ENCODE data around the gene ZFYVE27.
"Not testable (repeated sequence)": the region's sequence is repeated elsewhere in the genome, so short reads cannot be mapped to it uniquely, and the experiment has no call there.

Gene ZFYVE27, protein sequence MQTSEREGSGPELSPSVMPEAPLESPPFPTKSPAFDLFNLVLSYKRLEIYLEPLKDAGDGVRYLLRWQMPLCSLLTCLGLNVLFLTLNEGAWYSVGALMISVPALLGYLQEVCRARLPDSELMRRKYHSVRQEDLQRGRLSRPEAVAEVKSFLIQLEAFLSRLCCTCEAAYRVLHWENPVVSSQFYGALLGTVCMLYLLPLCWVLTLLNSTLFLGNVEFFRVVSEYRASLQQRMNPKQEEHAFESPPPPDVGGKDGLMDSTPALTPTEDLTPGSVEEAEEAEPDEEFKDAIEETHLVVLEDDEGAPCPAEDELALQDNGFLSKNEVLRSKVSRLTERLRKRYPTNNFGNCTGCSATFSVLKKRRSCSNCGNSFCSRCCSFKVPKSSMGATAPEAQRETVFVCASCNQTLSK

DNA sequence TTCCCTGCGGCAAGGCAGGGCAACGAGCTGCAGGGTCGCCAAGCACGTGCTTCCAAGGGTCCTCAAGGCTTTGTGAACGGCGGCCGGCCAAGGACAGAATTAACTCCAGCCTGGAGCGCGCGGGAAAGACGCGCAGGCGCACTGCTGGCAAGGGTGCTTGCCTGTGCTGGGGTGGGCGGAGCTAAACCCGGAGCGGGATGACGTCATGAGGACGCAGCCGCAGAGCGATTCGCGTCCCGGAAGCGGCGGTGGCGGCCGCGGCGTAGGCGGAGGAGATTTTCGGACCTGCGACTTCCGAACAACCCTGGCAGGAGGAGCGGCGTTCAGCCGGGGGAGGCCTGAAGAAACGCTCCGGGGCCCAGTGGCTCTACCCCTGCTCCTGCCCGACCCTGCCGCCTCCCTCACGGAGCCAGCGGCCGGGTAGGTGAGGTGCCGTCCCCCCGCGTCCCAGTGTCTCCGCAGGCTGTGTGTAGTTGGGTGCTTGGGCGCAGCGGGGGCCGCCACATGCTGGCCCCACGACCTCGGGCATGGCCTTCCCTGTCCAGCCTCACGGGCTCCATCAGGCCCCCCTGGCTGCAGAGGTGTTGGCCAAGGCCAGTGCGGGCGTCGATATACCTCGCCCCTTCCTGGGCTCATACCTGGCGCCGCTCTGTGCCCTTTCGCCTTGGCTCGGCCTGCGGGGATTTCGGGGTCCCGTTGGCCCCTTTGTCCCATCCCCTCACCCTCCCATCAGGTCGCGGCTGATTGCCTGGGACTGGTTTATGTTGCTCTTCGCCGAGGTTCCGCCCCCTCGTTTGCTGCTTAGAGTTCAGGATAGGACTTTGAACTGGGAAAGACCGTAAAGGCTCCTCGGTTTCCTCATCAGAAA, at the start of gene ZFYVE27:
ZFYVE27 (plus strand) TSS at position 227 of the 868 bp plus-strand sequence. CDS start 1,350 bp downstream, outside the sequence.
- DNase-seq, result peak; percentile 98

- DNase-seq, result no peak
Measured at GRCh38 chr10:97687785-97688781, 48.8 kb upstream of the ZFYVE27 start.

- DNase-seq, result no peak
Measured at GRCh38 chr10:97689559-97690020, 47.3 kb upstream of the ZFYVE27 start.

DNA sequence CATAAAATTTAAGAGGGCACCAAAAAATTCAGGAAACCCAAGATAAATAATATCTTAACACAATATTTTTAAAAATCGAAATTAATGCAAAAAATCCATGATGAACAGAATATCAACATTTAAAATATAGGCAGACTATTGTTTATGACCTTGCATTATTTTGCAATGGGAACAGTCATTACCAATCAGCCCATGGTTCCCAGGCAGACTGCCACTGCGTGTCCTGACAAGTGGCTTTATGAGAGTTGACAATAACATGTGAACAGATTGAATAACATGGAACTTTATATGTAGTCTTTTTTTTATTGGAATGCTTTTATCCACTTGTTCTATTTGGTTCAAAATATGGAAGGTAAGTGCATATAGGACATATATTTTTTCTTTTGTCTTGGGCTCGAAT, 46.8 kb upstream of the ZFYVE27 start:
- no peak for DNase-seq

DNA sequence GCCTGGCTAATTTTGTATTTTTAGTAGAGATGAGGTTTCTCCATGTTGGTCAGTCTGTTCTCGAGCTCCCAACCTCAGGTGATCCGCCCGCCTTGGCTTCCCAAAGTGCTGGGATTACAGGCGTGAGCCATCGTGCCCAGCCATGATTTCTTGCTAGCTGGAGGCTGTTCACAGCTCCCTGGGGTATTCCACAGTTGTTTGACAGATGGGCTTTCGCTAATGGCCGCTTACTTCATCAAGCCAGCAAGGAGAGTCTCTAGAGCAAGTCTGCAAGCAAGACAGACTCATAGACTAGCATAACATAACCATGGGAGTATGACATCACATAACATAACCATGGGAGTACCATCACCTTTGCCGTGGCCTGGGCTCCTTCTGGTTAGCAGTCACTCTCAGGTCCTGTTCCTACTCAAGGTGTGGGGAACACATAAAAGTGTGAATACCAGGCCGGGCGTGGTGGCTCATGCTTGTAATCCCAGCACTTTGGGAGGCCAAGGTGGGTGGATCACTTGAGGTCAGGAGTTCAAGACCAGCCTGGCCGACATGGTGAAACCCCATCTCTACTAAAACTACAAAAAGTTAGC, 38.8 kb upstream of the ZFYVE27 start:
- not testable (repeated sequence) for DNase-seq

GRCh38 chr10:97701438-97702069, 35.4 kb upstream of the ZFYVE27 start:
- peak; percentile 68 for DNase-seq

DNA sequence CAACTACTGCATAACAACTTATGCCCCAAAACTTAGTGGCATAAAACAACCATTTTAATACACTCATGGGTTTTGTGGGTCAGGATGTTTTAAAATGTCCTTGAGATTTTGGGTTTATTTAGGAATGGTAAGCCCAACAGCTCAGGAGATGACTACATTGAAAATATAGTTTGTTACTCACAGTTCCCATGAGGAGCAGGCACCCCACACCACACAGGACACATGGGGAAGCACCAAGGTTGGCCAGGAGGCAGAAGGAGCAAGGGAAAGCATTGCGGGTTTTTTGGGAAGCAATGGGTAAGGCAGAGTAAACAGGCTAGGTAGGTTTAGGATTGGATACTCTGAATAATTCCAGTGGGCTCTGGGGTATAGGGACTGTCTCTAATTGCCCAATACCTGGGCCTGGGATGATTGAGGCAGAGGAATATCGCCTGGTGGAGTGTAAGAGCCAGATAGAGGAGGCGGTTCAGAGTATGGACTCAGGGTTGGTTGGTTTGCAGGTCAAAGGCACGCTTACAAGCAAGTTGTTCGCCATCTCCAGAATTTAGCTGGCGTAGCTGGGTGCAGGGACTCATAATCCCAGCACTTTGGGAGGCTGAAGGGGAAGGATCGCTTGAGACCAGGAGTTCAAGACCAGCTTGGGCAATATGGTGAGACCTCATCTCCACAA, 33.4 kb upstream of the ZFYVE27 start:
- no peak for DNase-seq

GRCh38 chr10:97704341-97704740, 32.6 kb upstream of the ZFYVE27 start:
- no peak for DNase-seq

GRCh38 chr10:97705006-97705670, 31.8 kb upstream of the ZFYVE27 start:
- no peak for DNase-seq

GRCh38 chr10:97707134-97707861, 29.6 kb upstream of the ZFYVE27 start:
- no peak for DNase-seq

- DNase-seq, result no peak
Measured at GRCh38 chr10:97708167-97708566, 28.8 kb upstream of the ZFYVE27 start.

DNA sequence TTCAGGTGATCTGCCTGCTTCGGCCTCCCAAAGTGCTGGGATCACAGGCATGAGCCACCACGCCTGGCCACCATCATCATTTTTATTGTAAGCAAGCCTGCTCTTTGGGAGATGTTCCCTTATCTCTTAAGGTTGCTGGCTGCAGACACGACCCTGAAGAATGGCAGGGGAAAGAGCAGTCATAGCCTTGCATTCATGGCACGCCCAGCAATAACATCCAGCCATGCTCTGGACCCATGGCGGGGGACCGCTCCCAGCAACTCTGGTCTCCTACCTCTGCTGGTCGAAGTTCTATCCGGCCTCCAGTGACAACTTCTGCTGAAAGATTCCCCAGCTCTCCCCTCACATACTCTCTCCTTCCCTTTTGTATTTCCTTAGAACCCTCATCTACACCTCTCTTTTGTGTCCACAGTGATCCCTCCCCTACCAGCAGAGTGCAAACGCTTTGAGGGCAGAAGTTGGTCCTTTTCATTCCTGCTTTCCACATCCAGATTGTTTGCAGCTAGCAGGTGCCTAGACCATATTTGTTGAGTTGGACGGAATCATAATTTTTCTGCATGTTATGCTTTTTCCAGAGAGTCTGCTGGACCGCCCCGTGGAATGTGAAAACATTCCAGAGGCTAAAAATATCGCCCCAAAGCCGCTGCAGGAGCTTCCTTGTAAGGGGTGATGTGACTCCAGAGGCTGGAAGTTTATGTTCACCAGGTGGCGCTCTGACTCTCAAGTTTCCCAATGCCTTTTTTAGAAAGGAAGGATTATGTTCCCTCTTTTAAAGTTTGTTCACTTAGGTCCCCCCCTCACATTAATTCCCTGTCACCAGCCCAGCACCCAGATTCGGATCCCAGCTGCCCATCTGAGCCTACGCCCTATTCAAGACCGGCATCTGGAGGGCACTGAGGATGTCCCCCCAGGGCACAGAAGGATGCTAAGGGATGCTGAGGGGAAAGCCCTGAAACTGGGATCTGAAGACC, 27.7 kb upstream of the ZFYVE27 start:
- DNase-seq, result peak; percentile 74

- no peak for DNase-seq
Measured at GRCh38 chr10:97711640-97712572, 25.0 kb upstream of the ZFYVE27 start.

DNA sequence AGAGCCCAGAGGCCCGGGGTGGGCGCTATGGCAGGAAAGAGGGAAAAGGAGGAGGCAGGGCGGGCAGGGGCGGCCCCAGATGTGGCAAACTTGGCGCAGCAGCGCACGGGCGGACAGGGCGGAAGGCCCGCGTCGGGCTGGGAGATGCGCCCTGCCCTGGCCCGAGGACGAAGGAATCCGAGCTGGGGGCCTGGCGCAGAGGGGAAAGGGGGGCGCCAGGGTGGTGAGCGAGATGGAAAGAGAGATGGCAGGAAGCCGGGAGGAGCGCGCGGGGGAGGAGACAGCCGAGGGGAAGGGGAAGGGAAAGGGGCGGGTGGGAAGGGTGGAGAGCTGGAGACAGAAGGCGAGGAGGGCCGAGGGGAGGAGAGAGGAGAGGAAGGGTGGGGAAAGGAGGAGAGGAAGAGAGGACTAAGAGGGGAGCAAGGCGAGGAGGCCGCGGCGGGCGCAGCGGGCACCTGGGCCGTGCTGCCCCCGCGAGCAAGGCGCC, 23.5 kb upstream of the ZFYVE27 start, which contains the start of gene MARVELD1:
MARVELD1 (plus strand) TSS at position 392 of the 487 bp plus-strand sequence. CDS start 147 bp downstream, outside the sequence.
- no peak for DNase-seq

DNA sequence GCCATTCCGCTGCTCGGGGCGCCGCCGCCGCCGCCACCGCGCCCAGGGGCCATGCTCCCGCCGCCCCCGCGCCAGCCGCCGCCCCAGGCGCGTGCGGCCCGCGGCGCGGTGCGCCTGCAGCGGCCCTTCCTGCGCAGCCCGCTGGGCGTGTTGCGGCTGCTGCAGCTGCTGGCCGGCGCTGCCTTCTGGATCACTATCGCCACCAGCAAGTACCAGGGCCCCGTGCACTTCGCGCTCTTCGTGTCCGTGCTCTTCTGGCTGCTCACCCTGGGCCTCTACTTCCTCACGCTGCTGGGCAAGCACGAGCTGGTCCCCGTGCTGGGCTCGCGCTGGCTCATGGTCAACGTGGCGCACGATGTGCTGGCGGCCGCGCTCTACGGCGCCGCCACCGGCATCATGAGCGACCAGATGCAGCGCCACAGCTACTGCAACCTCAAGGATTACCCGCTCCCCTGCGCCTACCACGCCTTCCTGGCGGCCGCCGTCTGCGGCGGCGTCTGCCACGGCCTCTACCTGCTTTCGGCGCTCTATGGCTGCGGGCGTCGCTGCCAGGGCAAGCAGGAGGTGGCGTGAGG, 23.0 kb upstream of the ZFYVE27 start:
- peak; percentile 81 for DNase-seq
